Liver (tissue), 9 donors: ENCODE data around the gene SH3RF3. TPM values are rescaled to one million over a fixed set of nuclear protein-coding genes. Genes with fewer than 3 reads are reported as not detected.

Experiments
- DNase-seq: peaks from one replicate; pipeline ENCODE4 v3.0.0-alpha.2; 2017; ENCODE audit warnings: low spot score
- H3K27ac ChIP-seq, 2 donors: one replicate each; pipeline ENCODE4 v1.7.0; 2013; ENCODE audit warnings: inconsistent platforms in 2 of 2, low read length in 2 of 2, control low read depth in 1 of 2, low read depth in 1 of 2, mild to moderate bottlenecking in 1 of 2
- H3K27me3 ChIP-seq, 4 donors: one replicate each; pipeline versions ENCODE4 v1.6.1 to v1.7.0; 2013; ENCODE audit warnings: low read length in 3 of 4, inconsistent platforms in 1 of 4, mild to moderate bottlenecking in 1 of 4, moderate library complexity in 1 of 4; ENCODE audit not compliant: control insufficient read depth in 4 of 4, insufficient read depth in 4 of 4
- H3K36me3 ChIP-seq, 4 donors: one replicate each; pipeline versions ENCODE4 v1.6.1 to v1.7.0; 2013; ENCODE audit warnings: low read length in 3 of 4, mild to moderate bottlenecking in 3 of 4, low read depth in 1 of 4, moderate library complexity in 1 of 4; ENCODE audit not compliant: control insufficient read depth in 4 of 4, insufficient read depth in 3 of 4
- H3K4me1 ChIP-seq, 4 donors: one replicate each; pipeline versions ENCODE4 v1.6.1 to v1.7.0; 2013; ENCODE audit warnings: low read length in 3 of 4, mild to moderate bottlenecking in 3 of 4, moderate library complexity in 1 of 4; ENCODE audit not compliant: control insufficient read depth in 4 of 4, insufficient read depth in 4 of 4
- H3K4me3 ChIP-seq, 3 donors: one replicate each; pipeline versions ENCODE4 v1.6.1 to v1.7.0; 2013; ENCODE audit warnings: low read length in 3 of 3, control low read depth in 1 of 3, low read depth in 1 of 3, mild to moderate bottlenecking in 1 of 3
- H3K9ac ChIP-seq, 2 donors: one replicate each; pipeline ENCODE4 v1.7.0; 2013; ENCODE audit warnings: low read length in 2 of 2, mild to moderate bottlenecking in 2 of 2, moderate library complexity in 2 of 2, control low read depth in 1 of 2, low read depth in 1 of 2
- H3K9me3 ChIP-seq, 4 donors: one replicate each; pipeline versions ENCODE4 v1.6.1 to v1.7.0; 2013; ENCODE audit warnings: low read length in 3 of 4; ENCODE audit not compliant: control insufficient read depth in 4 of 4
- EGR1 ChIP-seq, 2 donors: IDR thresholded peaks; 2 replicates each; pipeline ENCODE4 v1.6.1; 2016 to 2018; ENCODE audit warnings: antibody characterized with exemption in 2 of 2, low read depth in 2 of 2
- FOXA1 ChIP-seq: IDR thresholded peaks from 2 replicates; pipeline ENCODE4 v1.6.1; 2016; ENCODE audit warnings: antibody characterized with exemption
- FOXA2 ChIP-seq: IDR thresholded peaks from 2 replicates; pipeline ENCODE4 v1.6.1; 2016; ENCODE audit warnings: antibody characterized with exemption
- GABPA ChIP-seq, 2 donors: IDR thresholded peaks in 1 of 2; conservative IDR thresholded peaks in 1 of 2; 2 replicates each; pipeline ENCODE4 v1.6.1; 2016; ENCODE audit warnings: antibody characterized with exemption in 2 of 2, mild to moderate bottlenecking in 1 of 2, moderate library complexity in 1 of 2
- HNF4A ChIP-seq, 2 donors: conservative IDR thresholded peaks; 2 replicates each; pipeline ENCODE4 v1.6.1; 2016; ENCODE audit warnings: antibody characterized with exemption in 2 of 2, mild to moderate bottlenecking in 2 of 2
- HNF4G ChIP-seq: IDR thresholded peaks from 2 replicates; pipeline ENCODE4 v1.6.1; 2016; ENCODE audit warnings: antibody characterized with exemption
- JUND ChIP-seq, 2 donors: IDR thresholded peaks; 2 replicates each; pipeline ENCODE4 v1.6.1; 2016; ENCODE audit warnings: antibody characterized with exemption in 2 of 2
- NR2F2 ChIP-seq: IDR thresholded peaks from 2 replicates; pipeline ENCODE4 v1.6.1; 2016; ENCODE audit warnings: antibody characterized with exemption
- RAD21 ChIP-seq, 2 donors: IDR thresholded peaks; 2 replicates each; pipeline ENCODE4 v1.6.1; 2016; ENCODE audit warnings: antibody characterized with exemption in 2 of 2, mild to moderate bottlenecking in 2 of 2
- RXRA ChIP-seq, 2 donors: IDR thresholded peaks; 2 replicates each; pipeline ENCODE4 v1.6.1; 2017 to 2018; ENCODE audit warnings: antibody characterized with exemption in 2 of 2, mild to moderate bottlenecking in 1 of 2
- SP1 ChIP-seq: IDR thresholded peaks from 2 replicates; pipeline ENCODE4 v1.6.1; 2018; ENCODE audit warnings: antibody characterized with exemption, mild to moderate bottlenecking
- TAF1 ChIP-seq: conservative IDR thresholded peaks from 2 replicates; pipeline ENCODE4 v1.6.1; 2016; ENCODE audit warnings: antibody characterized with exemption, mild to moderate bottlenecking
- YY1 ChIP-seq: IDR thresholded peaks from 2 replicates; pipeline ENCODE4 v1.6.1; 2016; ENCODE audit warnings: antibody characterized with exemption, mild to moderate bottlenecking
- WGBS: extraction: QIAGEN DNeasy Blood & Tissue Kit; methylation state at CpG from one replicate; pipeline ENCODE4 v1.1.7; 2013; 5-methylcytosine and 5-hydroxymethylcytosine counted together
- polyA plus RNA-seq, 2 donors: library from polyadenylated mRNA; stranded (reverse) in 1 of 2; unstranded in 1 of 2; fragments of 200-250 nt in 1 of 2; fragments of >200 nt in 1 of 2; fragmentation: Nextera tagmentation in 1 of 2; extraction: Ambion mirVana in 1 of 2; gene quantifications; one replicate each; pipeline versions ENCODE4 v1.2.1 to v1.2.3, GENCODE V29; 2013 to 2015
- total RNA-seq, 2 donors: library from RNA; depleted of rRNA; stranded (reverse); fragments of >200 nt; gene quantifications; one replicate each; pipeline ENCODE4 v1.2.3, GENCODE V29; 2014
- TF ChIP-seq, protein P1 (sequence below): IDR thresholded peaks from 2 replicates; pipeline ENCODE4 v1.6.1; 2016; ENCODE audit warnings: antibody characterized with exemption, mild to moderate bottlenecking
- TF ChIP-seq, protein P2 (sequence below): IDR thresholded peaks from 2 replicates; pipeline ENCODE4 v1.6.1; 2016; ENCODE audit warnings: antibody characterized with exemption
- TF ChIP-seq, protein P3 (sequence below): IDR thresholded peaks from 2 replicates; pipeline ENCODE4 v1.6.1; 2016; ENCODE audit warnings: antibody characterized with exemption
- TF ChIP-seq, protein P4 (sequence below): fragments of 150-350 bp; IDR thresholded peaks from 2 replicates; pipeline ENCODE4 v1.5.1; 2017; ENCODE audit warnings: improper control_type of control experiment, low read depth, low read length; ENCODE audit not compliant: missing input control
- TF ChIP-seq, protein P5 (sequence below): IDR thresholded peaks from 2 replicates; pipeline ENCODE4 v1.6.1; 2016; ENCODE audit warnings: antibody characterized with exemption
- donor health status: healthy.
- donor health status: healthy.
- donor health status: healthy.
- donor health status: healthy.
- donor health status: healthy.

SH3RF3 gene
- total and polyA plus RNA-seq, 4 donors: 0.11 to 1.0 (median 0.54) TPM

DNA sequence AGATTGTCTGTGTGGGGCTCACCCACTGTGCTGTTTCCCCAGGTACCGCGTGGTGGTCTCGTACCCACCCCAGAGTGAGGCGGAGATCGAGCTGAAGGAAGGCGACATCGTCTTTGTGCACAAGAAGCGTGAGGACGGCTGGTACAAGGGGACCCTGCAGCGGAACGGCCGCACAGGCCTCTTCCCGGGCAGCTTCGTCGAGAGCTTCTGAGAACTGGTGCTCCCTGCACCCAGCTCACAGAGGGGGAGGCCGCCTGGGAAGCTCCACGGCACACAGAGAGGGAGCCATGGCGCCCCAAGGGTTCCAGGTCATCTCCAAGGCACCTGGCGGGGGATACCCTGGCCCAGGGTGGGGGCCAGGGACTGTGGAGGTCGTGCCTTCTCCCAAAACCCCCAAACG is 372.5 kb downstream of the SH3RF3 start:
- H3K4me3 ChIP-seq: no peak overlapping the region
- TF ChIP-seq EGR1 (IDR thresholded peaks at IDR 0.05; ENCODE audit: low read depth in 2 of 2) (no peak), FOXA1 (no peak), FOXA2 (no peak), HNF4A (conservative IDR thresholded peaks at IDR 0.05) (no peak), NR2F2 (no peak), GABPA (IDR thresholded peaks at IDR 0.05 in 1 of 2, conservative IDR thresholded peaks at IDR 0.05 in 1 of 2) (no peak), TAF1 (no peak), JUND (IDR thresholded peaks at IDR 0.05) (no peak), SP1 (no peak), RXRA (IDR thresholded peaks at IDR 0.05) (no peak), HNF4G (no peak), RAD21 (IDR thresholded peaks at IDR 0.05) (no peak), YY1 (no peak)
- TF ChIP-seq, protein P1, sequence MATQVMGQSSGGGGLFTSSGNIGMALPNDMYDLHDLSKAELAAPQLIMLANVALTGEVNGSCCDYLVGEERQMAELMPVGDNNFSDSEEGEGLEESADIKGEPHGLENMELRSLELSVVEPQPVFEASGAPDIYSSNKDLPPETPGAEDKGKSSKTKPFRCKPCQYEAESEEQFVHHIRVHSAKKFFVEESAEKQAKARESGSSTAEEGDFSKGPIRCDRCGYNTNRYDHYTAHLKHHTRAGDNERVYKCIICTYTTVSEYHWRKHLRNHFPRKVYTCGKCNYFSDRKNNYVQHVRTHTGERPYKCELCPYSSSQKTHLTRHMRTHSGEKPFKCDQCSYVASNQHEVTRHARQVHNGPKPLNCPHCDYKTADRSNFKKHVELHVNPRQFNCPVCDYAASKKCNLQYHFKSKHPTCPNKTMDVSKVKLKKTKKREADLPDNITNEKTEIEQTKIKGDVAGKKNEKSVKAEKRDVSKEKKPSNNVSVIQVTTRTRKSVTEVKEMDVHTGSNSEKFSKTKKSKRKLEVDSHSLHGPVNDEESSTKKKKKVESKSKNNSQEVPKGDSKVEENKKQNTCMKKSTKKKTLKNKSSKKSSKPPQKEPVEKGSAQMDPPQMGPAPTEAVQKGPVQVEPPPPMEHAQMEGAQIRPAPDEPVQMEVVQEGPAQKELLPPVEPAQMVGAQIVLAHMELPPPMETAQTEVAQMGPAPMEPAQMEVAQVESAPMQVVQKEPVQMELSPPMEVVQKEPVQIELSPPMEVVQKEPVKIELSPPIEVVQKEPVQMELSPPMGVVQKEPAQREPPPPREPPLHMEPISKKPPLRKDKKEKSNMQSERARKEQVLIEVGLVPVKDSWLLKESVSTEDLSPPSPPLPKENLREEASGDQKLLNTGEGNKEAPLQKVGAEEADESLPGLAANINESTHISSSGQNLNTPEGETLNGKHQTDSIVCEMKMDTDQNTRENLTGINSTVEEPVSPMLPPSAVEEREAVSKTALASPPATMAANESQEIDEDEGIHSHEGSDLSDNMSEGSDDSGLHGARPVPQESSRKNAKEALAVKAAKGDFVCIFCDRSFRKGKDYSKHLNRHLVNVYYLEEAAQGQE: no peak
- TF ChIP-seq, protein P2, sequence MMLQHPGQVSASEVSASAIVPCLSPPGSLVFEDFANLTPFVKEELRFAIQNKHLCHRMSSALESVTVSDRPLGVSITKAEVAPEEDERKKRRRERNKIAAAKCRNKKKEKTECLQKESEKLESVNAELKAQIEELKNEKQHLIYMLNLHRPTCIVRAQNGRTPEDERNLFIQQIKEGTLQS: no peak
- TF ChIP-seq, protein P3, sequence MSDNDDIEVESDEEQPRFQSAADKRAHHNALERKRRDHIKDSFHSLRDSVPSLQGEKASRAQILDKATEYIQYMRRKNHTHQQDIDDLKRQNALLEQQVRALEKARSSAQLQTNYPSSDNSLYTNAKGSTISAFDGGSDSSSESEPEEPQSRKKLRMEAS: no peak
- TF ChIP-seq, protein P4, sequence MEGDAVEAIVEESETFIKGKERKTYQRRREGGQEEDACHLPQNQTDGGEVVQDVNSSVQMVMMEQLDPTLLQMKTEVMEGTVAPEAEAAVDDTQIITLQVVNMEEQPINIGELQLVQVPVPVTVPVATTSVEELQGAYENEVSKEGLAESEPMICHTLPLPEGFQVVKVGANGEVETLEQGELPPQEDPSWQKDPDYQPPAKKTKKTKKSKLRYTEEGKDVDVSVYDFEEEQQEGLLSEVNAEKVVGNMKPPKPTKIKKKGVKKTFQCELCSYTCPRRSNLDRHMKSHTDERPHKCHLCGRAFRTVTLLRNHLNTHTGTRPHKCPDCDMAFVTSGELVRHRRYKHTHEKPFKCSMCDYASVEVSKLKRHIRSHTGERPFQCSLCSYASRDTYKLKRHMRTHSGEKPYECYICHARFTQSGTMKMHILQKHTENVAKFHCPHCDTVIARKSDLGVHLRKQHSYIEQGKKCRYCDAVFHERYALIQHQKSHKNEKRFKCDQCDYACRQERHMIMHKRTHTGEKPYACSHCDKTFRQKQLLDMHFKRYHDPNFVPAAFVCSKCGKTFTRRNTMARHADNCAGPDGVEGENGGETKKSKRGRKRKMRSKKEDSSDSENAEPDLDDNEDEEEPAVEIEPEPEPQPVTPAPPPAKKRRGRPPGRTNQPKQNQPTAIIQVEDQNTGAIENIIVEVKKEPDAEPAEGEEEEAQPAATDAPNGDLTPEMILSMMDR: no peak
- TF ChIP-seq, protein P5, sequence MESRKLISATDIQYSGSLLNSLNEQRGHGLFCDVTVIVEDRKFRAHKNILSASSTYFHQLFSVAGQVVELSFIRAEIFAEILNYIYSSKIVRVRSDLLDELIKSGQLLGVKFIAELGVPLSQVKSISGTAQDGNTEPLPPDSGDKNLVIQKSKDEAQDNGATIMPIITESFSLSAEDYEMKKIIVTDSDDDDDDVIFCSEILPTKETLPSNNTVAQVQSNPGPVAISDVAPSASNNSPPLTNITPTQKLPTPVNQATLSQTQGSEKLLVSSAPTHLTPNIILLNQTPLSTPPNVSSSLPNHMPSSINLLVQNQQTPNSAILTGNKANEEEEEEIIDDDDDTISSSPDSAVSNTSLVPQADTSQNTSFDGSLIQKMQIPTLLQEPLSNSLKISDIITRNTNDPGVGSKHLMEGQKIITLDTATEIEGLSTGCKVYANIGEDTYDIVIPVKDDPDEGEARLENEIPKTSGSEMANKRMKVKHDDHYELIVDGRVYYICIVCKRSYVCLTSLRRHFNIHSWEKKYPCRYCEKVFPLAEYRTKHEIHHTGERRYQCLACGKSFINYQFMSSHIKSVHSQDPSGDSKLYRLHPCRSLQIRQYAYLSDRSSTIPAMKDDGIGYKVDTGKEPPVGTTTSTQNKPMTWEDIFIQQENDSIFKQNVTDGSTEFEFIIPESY: no peak
- H3K9ac ChIP-seq: no peak overlapping the region
- no peaks in the 10 kb centered on the region for H3K36me3 ChIP-seq
- H3K4me1 ChIP-seq: no peaks in the 10 kb centered on the region
- H3K9me3 ChIP-seq: no peaks in the 10 kb centered on the region
- H3K27me3 ChIP-seq: no peaks in the 10 kb centered on the region
- no peak for DNase-seq
- H3K27ac ChIP-seq: no peak overlapping the region
- WGBS: 90% methylated on average over 21 of the region's 21 CpGs
